Small intestine (tissue), 7 donors: ENCODE data around the gene SLC44A2. TPM values are rescaled to one million over a fixed set of nuclear protein-coding genes. Genes with fewer than 3 reads are reported as not detected.

Experiments used
- DNase-seq, 2 donors: peaks; one replicate each; pipeline versions ENCODE4 v3.0.0 to v3.0.0-alpha.2; 2013
- FAIRE-seq: peaks from 2 replicates; lab custom pipeline; 2012; peaks lifted over from hg19 to GRCh38; lab: Jason Lieb, UNC
- H3K27ac ChIP-seq, 3 donors: one replicate each; pipeline ENCODE4 v1.5.1; 2013; ENCODE audit warnings: low read length in 2 of 3, mild to moderate bottlenecking in 2 of 3, control low read depth in 1 of 3, inconsistent platforms in 1 of 3, low read depth in 1 of 3, moderate library complexity in 1 of 3
- H3K27me3 ChIP-seq, 3 donors: one replicate each; pipeline ENCODE4 v1.6.1; 2013; ENCODE audit warnings: low read length in 3 of 3, inconsistent platforms in 1 of 3; ENCODE audit not compliant: control insufficient read depth in 3 of 3, insufficient read depth in 3 of 3
- H3K36me3 ChIP-seq, 3 donors: one replicate each; pipeline ENCODE4 v1.6.1; 2013; ENCODE audit warnings: low read length in 3 of 3, inconsistent platforms in 1 of 3, low read depth in 1 of 3, mild to moderate bottlenecking in 1 of 3, moderate library complexity in 1 of 3; ENCODE audit not compliant: control insufficient read depth in 3 of 3, insufficient read depth in 2 of 3
- H3K4me1 ChIP-seq, 3 donors: one replicate each; pipeline ENCODE4 v1.6.1; 2013; ENCODE audit warnings: low read length in 2 of 3, inconsistent platforms in 1 of 3, low read depth in 1 of 3, mild to moderate bottlenecking in 1 of 3, moderate library complexity in 1 of 3; ENCODE audit not compliant: control insufficient read depth in 3 of 3, insufficient read depth in 2 of 3
- H3K4me3 ChIP-seq, 3 donors: one replicate each; pipeline ENCODE4 v1.5.1; 2013; ENCODE audit warnings: low read length in 3 of 3, control low read depth in 1 of 3, inconsistent platforms in 1 of 3, low read depth in 1 of 3, mild to moderate bottlenecking in 1 of 3, moderate library complexity in 1 of 3
- H3K9me3 ChIP-seq, 2 donors: one replicate each; pipeline ENCODE4 v1.6.1; 2013; ENCODE audit warnings: low read depth in 1 of 2, low read length in 1 of 2; ENCODE audit not compliant: control insufficient read depth in 2 of 2, insufficient read depth in 1 of 2
- WGBS, 3 donors: extraction: QIAGEN DNeasy Blood & Tissue Kit; methylation state at CpG; one replicate each; pipeline ENCODE4 v1.1.7; 2013; 5-methylcytosine and 5-hydroxymethylcytosine counted together
- polyA plus RNA-seq, 4 donors: library from polyadenylated mRNA; stranded (reverse) in 3 of 4; unstranded in 1 of 4; fragments of 200-250 nt in 3 of 4; fragments of 120-200 nt in 1 of 4; gene quantifications; one replicate each; pipeline versions ENCODE4 v1.2.1 to v1.2.3, GENCODE V29; 2013
- donor health status: healthy with polysubstance abuse.
- donor health status: control.
- donor health status: control.
- donor health status: Bipolar disorder and iron deficiency.
- donor health status: healthy.

Gene SLC44A2
- polyA plus RNA-seq, 4 donors, result 5.7 to 41.6 (median 19.0) TPM

DNA sequence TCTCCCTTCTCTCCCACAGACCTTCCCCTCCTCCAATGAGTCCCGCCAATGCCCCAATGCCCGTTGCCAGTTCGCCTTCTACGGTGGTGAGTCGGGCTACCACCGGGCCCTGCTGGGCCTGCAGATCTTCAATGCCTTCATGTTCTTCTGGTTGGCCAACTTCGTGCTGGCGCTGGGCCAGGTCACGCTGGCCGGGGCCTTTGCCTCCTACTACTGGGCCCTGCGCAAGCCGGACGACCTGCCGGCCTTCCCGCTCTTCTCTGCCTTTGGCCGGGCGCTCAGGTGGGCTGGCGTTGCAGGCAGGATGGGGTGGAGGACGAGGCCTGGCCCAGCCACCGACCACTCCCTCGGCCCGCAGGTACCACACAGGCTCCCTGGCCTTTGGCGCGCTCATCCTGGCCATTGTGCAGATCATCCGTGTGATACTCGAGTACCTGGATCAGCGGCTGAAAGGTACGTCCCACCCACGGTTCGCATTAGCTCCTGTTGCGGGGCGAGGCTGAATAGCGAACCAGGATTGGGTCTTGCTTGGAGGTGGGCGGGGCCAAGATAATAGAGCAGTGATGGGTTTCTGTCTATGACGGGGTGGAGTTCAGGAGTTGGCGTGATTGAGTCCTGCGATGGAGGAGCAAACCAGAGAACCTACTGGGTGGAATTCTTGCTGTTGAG is 11.1 kb downstream of the SLC44A2 start:
- Histone ChIP-seq H3K9me3 (no peaks in the 10 kb centered on the region), H3K27ac (no peak overlapping the region), H3K27me3 (no peaks in the 10 kb centered on the region), H3K36me3 (peaks cover 5 to 68% (median 9%) of the 10 kb centered on the region in 3 donors), H3K4me1 (peaks cover 0 to 5% (median 0%) of the 10 kb centered on the region in 3 donors), H3K4me3 (no peak overlapping the region)
- WGBS, 3 donors, result 92 to 94% (median 92%) methylated on average over 37 of the region's 37 CpGs
- DNase-seq (no peak), FAIRE-seq (no peak)

DNA sequence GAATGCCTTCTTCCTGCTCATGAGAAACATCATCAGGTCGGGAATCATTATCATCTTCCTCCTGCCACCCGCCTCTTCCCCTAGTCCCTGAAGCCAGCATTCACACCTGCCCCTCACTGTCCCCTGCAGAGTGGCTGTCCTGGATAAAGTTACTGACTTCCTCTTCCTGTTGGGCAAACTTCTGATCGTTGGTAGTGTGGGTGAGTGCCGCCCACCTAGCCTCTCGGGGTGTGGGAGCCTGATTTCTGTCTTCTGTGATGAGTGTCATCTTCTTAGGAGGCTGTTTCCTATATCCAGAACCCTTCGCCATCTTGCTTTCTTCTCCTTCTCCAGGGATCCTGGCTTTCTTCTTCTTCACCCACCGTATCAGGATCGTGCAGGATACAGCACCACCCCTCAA is 12.5 kb downstream of the SLC44A2 start:
- 79 to 87% (median 84%) methylated on average over 8 of the region's 8 CpGs for WGBS, 3 donors
- DNase-seq (no peak), FAIRE-seq (no peak)
- H3K27me3 ChIP-seq, result no peaks in the 10 kb centered on the region
- H3K27ac ChIP-seq, result no peak overlapping the region
- H3K4me3 ChIP-seq, result no peak overlapping the region
- peaks cover 0 to 5% (median 0%) of the 10 kb centered on the region in 3 donors for H3K4me1 ChIP-seq
- peaks cover 5 to 69% (median 9%) of the 10 kb centered on the region in 3 donors for H3K36me3 ChIP-seq
- H3K9me3 ChIP-seq, result no peaks in the 10 kb centered on the region

DNA sequence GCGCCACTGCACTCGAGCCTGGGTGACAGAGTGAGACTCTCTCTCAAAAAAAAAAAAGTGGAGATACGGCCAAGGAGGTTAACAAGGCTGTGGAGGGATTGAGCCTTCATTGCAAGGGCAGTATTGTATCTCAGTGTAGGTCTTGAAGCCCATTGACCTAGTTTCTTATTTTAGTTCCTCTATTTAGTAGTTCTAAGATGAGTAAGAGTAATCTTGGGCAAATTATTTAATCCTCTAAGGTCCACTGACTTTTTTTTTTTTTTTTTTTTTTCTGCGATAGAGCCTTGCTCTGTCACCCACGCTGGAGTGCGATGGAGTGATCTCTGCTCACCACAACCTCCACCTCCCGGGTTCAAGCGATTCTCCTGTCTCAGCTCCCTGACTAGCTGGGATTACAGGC is 14.5 kb downstream of the SLC44A2 start:
- DNase-seq (no peak), FAIRE-seq (no peak)
- Histone ChIP-seq H3K4me1 (peaks cover 0 to 15% (median 0%) of the 10 kb centered on the region in 3 donors), H3K27ac (no peak overlapping the region), H3K9me3 (no peaks in the 10 kb centered on the region), H3K27me3 (no peaks in the 10 kb centered on the region), H3K4me3 (no peak overlapping the region), H3K36me3 (peaks cover 5 to 78% (median 12%) of the 10 kb centered on the region in 3 donors)
- WGBS, 3 donors, result 74 to 86% (median 76%) methylated on average over 7 to 8 of the region's 8 CpGs

DNA sequence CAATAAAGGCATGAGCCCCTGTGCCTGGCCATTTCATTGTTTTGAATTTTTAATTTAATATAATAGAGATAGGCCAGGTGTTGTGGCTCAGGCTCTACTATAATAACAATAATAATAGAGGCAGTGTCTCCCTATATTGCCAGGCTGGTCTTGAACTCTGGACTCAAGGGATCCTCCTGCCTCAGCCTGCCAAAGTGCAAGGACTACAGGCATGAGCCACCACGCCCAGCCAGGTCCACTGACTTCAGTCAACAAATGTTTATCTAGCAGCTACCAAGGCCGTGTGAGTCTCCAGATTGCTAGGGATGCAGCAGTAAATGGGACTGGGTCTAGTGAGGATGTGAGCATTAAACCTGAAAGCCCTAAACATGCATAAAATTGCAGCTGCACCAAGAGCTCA is 15.0 kb downstream of the SLC44A2 start:
- Histone ChIP-seq H3K4me1 (peaks cover 0 to 15% (median 0%) of the 10 kb centered on the region in 3 donors), H3K9me3 (no peaks in the 10 kb centered on the region), H3K27ac (no peak overlapping the region), H3K36me3 (peaks cover 5 to 73% (median 8%) of the 10 kb centered on the region in 3 donors), H3K4me3 (no peak overlapping the region), H3K27me3 (no peaks in the 10 kb centered on the region)
- peak; percentile 60 to 85 for DNase-seq
- no peak for FAIRE-seq
- 2 to 59% (median 28%) methylated on average over 2 of the region's 2 CpGs for WGBS, 3 donors

DNA sequence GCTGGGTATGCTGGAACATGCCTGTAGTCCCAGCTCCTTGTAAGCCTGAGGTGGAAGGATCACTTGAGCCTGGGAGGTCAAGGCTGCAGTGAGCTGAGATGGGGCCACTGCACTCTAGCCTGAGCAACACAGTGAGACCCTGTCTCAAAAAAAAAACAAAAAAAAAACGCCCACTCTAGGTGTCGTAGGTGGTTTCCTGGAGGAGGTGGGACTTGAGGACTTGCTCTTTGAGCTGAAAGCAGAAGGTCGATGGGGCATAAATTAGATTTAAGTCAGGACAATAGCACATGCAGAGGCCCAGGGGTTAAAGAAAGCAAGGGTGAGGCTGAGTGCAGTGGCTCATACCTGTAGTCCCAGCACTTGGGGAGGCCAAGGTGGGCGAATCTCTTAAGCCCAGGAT is 15.9 kb downstream of the SLC44A2 start:
- Histone ChIP-seq H3K36me3 (peaks cover 3 to 67% (median 8%) of the 10 kb centered on the region in 3 donors), H3K4me1 (peaks cover 0 to 15% (median 0%) of the 10 kb centered on the region in 3 donors), H3K4me3 (no peak overlapping the region), H3K9me3 (no peaks in the 10 kb centered on the region), H3K27me3 (no peaks in the 10 kb centered on the region), H3K27ac (no peak overlapping the region)
- WGBS, 3 donors, result 64 to 78% (median 75%) methylated on average over 4 of the region's 4 CpGs
- FAIRE-seq (no peak), DNase-seq (no peak)

DNA sequence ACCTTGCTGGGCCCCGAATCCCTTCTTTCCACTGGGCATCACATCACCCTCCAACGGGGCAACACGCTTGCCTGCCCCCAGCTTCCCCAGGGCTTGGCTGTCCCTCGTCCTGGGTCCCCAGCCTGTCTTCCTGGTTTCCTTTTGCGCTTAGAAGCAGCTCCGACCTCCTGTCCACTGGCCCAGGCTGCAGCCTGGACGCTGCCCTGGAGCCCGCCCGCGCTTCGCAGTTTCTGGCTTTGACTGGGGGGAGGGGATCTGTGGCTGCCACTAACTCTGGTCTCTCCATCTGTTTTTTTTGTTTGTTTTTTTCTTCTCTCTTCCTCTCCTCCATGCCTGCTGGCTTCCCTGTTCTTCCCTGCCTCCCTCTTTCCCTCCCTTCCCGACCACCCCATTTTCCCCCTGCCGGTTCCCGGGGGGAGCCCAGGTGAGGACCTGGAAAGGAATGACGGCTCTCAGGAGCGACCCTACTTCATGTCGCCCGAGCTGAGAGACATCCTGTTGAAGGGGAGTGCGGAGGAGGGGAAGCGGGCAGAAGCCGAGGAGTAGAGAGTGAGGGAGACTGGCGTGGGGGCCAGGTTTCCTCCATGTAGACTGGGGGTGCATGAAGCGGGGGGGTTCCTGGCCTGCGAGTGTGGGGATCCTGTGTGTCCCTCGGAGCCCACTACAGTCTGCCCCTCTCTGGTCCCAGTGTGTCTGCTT is 17.3 kb downstream of the SLC44A2 start:
- Histone ChIP-seq H3K36me3 (peaks cover 0 to 53% (median 5%) of the 10 kb centered on the region in 3 donors), H3K27me3 (no peaks in the 10 kb centered on the region), H3K9me3 (no peaks in the 10 kb centered on the region), H3K27ac (no peak overlapping the region), H3K4me1 (peaks cover 0 to 15% (median 0%) of the 10 kb centered on the region in 3 donors), H3K4me3 (no peak overlapping the region)
- WGBS, 3 donors, result 82 to 86% (median 84%) methylated on average over 22 to 25 of the region's 25 CpGs
- no peak for DNase-seq
- FAIRE-seq, result no peak

DNA sequence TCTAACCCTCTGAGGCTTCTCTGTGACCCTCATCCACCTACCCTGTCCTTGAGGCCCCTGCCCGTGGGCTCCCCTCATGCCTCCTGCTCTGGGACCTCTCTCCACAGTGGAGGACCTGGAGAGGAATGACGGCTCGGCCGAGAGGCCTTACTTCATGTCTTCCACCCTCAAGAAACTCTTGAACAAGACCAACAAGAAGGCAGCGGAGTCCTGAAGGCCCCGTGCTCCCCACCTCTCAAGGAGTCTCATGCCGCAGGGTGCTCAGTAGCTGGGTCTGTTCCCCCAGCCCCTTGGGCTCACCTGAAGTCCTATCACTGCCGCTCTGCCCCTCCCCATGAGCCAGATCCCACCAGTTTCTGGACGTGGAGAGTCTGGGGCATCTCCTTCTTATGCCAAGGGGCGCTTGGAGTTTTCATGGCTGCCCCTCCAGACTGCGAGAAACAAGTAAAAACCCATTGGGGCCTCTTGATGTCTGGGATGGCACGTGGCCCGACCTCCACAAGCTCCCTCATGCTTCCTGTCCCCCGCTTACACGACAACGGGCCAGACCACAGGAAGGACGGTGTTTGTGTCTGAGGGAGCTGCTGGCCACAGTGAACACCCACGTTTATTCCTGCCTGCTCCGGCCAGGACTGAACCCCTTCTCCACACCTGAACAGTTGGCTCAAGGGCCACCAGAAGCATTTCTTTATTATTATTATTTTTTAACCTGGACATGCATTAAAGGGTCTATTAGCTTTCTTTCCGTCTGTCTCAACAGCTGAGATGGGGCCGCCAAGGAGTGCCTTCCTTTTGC is 18.0 kb downstream of the SLC44A2 start:
- FAIRE-seq (no peak), DNase-seq (peak in 1 of 2 donors; percentile 7)
- 72 to 82% (median 74%) methylated on average over 21 of the region's 21 CpGs for whole genome bisulfite sequencing, 3 donors
- H3K27me3 ChIP-seq, result no peaks in the 10 kb centered on the region
- peaks cover 0 to 15% (median 0%) of the 10 kb centered on the region in 3 donors for H3K4me1 ChIP-seq
- peaks cover 0 to 47% (median 3%) of the 10 kb centered on the region in 3 donors for H3K36me3 ChIP-seq
- no peak overlapping the region for H3K27ac ChIP-seq
- H3K4me3 ChIP-seq, result no peak overlapping the region
- H3K9me3 ChIP-seq, result no peaks in the 10 kb centered on the region

DNA sequence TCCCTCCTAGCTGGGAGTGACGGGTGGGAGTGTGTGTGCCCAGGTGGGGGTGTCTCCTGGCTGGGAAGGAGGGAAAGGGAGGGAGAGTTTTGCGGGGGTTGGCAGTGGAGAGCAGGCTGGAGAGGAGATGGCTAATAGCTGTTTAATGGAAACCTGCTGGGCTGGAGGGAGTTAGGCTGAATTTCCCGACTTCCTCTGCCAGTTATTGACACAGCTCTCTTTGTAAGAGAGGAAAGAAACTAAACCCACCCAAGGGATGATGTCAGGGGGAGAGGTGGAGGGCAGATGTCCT is 18.6 kb downstream of the SLC44A2 start:
- WGBS, 3 donors, result 61 to 82% (median 68%) methylated on average over 3 of the region's 3 CpGs
- Histone ChIP-seq H3K9me3 (no peaks in the 10 kb centered on the region), H3K36me3 (peaks cover 0 to 43% (median 3%) of the 10 kb centered on the region in 3 donors), H3K27ac (peak overlapping the region in 1 of 3 donors; percentile 12), H3K27me3 (no peaks in the 10 kb centered on the region), H3K4me3 (no peak overlapping the region), H3K4me1 (peaks cover 0 to 15% (median 0%) of the 10 kb centered on the region in 3 donors)
- FAIRE-seq, result no peak
- DNase-seq, result no peak
